GM20431 (cell line): ENCODE results near the gene NBAS.

Source experiments
- in situ Hi-C: fragments of 300-500 bp; cut with MseI, MboI; formaldehyde crosslinking; loops from one replicate; pipeline ENCODE4 v1.15.0; 2020; ENCODE audit warnings: low sequenced_read_pairs; ENCODE audit not compliant: unreplicated experiment

The NBAS gene

DNA sequence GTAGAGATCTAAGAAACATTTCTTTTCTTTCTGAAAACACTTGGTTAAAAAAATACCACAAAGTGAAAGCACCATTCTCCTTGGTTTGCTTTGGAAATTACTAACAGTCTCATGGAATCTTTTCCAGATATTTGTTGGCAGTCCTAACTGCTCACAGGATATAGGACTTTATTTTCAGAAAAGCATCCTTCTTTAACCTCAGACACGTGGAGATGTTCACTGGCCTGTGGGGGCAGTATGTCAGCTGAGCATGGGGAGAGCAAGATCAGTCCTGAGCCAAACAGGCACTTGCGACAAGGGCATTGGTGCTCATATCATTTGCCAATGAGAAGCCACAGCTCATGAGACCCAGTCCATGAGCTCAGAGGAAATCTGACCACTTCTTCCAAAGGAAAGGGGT, 371.9 kb downstream of the NBAS start:
- in situ Hi-C loops = no loop called here

DNA sequence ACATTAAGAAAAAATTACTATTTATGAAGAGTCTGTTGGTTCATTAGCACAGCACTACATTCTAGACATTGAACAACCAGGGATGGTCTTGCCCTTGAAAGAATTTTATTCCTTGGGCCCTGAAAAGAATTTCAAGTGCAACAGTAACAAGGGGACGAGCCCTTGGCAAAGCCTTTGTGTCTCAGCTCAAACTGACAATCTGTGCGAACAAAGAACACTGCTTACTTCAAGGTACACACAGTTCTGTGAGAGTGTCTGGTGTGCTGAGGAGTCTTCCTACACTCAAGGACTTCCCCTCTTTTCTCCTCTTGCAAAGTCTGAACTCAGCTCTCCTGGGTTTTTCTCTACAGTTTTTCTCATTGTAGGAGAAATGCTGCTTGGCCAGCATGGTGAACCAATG, 373.4 kb downstream of the NBAS start:
- in situ Hi-C loops = no loop called here

DNA sequence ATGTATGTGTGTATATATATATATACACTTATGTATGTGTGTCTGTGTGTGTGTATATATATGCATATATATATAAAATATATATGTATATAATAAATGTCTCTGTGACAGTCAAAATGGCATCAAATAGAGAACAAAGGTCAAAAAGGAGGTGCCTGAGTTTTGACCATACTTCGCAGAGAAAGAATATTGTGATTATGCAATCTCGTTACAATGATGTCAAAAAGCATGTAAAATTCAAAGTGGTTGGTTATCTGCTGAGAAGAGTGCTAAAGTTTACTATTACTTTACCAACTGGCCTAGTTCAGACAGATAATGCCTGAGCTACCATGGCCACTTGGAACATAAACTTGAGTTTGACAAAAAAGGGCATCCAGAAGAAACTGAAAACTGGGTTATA, 375.0 kb downstream of the NBAS start:
- in situ Hi-C loops = no loop called here

DNA sequence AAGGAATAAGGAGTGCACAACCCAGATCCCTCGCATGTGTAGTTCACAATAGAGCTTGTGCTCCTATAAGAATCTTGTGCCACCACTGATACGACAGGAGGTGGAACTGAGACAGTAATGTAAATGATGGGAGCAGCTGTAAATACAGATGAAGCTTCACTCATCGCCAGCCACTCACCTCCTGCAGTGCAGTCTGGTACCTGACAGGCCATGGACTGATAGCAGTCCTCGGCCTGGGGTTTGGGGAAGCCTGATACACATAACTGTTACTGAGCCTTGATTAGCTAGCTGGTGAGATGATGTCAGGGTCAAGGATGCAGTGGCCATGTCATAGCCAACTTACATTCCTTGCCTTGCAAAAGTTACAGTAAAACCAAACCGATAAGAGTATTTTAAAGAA, 376.6 kb downstream of the NBAS start:
- in situ Hi-C loops = no loop called here

DNA sequence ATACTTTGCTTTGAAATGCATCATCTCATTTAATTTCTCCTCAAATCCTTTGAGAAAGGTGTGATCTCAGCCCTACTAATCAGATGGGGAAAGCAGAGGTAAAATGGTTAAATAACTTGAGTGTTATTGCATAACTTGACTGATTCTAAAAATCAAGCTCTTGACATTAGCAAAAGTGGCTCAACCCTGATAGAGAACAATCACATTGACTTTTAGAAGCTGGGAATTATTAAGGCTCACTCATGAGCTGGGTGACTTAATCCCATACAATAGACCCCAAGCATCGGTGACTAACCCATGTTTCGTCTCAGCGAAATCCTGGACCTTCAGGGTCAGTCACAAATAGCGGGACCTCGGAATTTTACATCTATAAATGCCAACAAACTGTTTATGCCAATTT, 378.9 kb downstream of the NBAS start:
- in situ Hi-C loops = no loop called here

DNA sequence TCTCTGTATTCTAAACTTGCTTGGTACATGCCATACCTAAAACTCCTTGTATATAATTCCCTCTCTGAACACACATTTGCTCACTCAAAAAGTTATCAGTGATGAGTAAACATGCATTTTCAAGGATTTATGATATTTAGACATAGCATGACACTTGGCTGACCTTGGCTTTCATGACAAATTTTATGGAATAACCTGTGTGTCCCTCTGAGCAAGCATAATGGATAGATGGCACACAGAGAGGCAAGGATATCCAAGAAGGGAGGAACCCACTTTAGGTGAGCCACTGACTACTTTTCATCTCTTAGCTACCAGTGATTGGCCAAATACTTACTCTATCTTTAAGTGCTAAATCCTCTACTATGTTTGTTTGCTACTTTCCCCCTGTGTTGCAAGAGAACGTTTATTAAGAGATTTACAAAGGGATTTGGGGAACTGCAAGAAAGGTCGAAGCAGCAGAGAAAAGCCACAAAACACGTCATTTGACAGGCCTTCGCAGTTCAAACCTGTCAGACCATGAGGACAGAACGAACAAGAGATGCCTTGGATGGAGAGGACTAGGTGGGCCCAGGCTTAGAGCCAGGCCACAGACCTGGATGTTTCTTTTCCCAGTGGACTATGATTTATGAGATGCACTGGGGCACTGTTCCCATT, 379.9 kb downstream of the NBAS start:
- in situ Hi-C loops = no loop called here

DNA sequence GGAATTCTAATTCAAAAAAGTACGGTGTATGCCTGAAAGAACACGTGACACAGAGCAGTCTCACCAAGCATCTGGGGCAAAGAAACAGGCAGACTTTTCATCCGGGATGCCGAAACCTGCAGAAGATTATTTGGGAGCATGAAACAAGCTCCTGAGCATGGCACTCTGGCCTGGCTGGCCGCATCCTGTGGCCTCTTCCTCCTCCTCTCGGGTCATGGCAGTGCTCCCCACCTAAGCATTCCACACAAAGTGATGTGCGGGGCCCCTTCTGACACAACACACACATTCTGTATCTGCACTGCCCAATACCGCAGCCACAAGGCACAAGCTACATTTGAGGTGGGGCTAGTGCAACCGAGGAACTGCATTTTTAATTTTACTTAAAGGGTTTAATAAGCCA, 380.8 kb downstream of the NBAS start:
- in situ Hi-C loops = no loop called here

DNA sequence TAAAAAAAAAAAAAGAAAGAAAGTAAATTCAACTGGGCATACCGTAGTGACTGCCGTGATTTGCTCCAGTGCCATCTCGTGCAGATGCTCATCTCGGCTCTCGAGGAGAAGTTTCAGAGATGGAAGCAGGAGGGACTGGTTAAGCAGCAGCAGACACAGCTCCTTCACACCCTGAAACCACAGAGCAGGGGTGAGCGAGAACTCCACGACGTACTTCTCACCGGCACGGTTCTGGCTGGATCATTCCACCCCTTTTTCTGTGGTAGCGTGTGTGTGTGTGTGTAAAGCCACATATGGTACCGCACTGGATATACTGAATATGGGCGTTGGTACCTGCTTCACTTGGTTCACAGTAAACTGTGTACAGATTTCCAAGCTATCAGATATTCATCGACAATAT, 382.2 kb downstream of the NBAS start:
- in situ Hi-C loops = no loop called here

DNA sequence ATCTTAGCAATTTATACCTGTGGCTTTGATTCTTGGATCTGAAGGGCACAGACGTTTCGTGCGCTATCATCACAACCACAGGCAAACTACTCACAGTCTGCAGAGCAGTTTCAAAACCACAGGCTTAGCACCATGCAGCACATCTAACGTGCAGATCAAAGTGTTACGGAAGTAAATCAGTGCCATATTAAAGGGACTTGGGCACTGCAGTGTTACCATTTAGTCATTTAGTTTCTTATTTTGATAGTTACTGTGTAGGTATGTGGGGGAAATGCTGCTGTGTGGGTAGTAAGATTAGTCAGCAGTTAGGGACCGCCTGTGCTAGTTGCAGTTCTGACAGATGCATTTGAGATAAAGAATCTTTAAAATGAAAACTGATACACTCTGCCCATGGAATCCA, 384.0 kb downstream of the NBAS start:
- in situ Hi-C loops = no loop called here

DNA sequence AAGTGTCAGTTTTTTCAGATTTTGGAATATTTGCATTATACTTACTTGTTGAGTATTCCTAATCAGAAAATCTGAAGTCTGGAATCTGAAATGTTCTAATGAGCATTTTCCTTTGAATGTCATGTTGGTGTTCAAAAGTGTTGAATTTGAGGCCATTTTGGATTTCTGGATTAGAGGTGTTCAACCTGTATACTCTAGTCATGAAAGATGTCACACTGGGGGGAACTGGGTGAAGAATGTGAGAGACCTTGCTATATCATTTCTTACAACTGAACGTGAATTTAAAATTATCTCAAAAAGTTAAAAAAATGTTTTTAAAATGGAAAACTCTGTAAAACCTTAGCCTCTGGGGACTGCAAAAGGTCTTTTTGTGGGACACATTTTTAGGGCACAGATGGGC, 384.5 kb downstream of the NBAS start:
- in situ Hi-C loops = no loop called here

DNA sequence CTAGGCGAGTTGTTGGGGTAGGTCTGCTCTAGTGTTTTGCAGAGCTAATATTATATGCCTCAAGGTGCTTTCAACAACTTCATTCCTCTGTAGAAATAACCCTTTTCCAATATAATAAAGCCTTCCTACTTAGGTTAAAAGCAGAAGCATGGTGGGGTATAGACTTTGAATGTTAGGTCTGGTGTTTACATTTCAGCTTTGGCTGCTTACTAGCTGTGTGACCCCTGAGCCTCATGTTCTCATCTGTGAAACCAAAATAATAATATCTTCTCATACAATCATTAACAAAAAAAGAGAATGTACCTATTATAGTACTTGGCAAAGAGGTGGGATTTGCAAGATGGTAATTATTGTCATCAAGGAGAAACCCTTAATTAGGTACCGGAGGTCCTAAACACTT, 386.6 kb downstream of the NBAS start:
- in situ Hi-C loops = no loop called here

DNA sequence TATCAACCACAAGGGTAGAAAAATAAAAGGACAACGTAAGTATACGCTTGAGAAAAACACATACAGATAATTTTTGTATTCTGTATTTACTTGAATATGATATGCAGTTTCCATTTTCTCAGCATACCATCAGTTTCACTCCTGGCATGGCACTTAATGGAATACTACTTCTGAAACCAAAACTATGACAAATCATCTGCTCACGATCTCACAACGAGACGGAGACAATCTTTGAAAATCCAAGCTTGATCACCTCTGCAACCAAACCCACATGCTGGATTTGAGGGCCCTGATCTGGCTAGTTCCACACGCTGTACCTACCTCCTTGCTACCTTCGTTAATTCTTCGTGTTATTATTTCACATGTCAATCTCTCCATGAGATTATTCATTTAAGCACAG, 387.6 kb downstream of the NBAS start:
- in situ Hi-C loops = no loop called here

DNA sequence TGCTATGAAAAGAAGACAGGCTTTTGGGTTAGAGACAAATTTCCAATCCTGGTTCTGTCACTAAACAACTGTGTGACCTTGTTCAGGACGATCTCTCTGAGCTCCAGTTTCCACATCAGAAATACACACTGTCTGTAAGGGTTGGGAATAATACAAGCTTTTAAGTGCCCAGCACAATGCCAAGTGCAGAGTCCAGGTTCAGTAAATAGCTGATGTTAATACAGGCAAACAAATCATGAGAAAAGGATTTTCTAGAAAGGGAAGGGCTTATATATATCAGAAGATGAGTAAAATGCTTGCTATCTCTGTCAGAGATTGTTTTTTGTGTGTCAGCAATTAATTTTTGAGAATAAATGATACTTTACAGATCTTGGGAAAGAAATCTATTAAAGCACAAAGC, 388.3 kb downstream of the NBAS start:
- in situ Hi-C loops = no loop called here

DNA sequence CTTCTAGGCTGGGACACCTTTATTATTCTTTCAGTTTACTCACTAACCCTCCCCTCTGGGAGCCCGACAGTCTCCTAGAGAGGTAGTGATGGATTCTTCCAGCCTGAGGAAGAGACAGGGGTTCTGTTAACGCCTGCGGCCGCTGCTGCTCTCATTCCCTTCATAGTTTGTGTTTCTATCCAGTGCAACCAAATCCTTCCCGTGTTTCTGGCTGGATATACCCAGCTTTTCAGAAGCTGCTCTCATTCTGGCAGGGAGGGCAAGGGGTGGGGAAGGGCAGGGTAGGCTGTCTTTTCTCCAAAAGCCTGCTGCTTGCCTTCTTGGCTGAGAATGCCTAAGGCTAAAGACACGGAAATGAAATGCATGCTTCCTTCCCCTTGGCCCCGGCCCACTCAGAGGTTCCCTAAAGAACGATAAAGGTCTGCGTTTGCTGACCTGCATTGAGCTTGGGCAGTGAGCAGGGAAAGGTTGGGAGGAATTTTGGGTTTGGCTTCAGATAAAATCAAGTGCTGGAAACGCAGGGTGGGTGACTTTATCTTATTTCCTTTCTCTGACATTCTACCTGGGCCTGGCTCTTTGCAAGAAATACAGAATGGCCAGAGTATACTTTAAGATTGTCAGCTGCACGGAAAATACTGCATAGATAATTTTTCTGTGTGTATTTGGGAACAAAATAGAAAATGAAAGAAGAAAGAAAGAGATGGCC, 390.9 kb downstream of the NBAS start:
- in situ Hi-C loops = no loop called here

DNA sequence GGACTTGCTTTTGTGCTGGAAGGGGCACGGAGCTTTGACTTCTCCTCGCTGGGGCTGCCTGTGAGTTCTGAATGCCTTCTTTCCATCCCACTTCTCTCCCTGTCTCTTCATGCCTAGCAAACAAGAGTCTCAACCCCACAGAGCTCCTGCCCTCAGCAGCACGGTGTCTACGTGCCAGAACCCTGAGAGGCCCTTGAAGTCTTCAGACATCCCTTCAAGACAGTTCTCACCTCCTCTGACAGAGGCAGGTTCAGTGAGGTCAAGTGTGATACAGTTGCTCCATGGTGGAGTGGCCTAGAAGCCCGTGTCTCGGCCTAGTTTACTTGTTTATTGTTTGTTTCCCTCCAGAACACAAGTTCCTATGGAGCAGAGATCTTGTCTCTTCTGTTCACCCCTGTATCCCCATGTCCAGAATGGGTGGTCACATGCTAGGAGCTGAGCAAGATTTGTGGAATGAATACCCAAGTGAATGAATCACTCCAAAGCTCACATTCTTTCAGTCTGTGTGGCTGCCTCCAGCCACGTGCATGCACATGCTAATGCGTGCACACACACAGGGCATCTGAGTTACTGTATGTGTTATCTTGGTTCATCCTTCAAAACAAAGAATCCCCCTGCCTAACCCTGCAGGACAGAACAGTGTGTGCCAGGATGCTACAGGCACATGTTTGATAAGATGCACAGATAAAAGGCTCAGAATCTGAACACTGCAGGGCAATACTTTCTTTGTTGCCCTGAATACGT, 391.6 kb downstream of the NBAS start:
- in situ Hi-C loops = no loop called here

DNA sequence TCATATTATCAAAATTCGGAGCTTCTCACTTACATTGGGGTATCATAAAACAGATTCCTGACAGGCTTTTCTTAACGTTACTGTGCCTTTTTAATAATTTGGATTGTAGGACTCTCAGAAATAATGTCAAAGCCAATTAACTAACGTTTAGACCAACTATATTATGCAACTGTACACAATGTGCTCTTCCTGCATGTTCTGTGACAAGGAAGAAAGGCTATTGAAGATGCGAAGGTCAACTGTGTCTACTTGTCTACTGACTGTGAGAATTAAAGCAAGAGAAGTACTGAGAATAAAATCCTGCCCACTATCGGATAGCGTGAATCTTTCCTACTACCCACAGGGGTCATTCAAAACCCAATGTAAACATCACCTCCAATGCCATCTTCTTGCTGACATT, 393.0 kb downstream of the NBAS start:
- in situ Hi-C loops = no loop called here

DNA sequence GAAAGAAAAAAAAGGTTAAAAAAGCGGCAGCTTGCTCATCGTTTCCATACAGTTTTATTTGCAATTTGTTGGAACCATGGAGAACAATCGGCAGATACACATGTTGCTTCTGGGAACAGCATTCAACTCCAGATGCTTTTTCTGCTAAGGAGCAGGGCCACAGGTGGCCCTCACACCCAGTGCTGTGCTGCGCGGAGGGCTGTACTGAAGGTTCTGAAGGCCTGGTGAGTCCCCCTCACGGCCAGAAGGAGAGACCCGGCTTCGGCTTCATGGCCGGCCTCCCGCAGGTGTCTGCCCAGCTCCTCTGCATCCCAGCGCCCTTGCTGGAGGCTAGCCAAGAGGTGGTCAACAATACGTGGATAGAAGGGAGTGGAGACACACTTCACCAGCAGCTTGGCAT, 394.3 kb downstream of the NBAS start:
- in situ Hi-C loops = no loop called here

DNA sequence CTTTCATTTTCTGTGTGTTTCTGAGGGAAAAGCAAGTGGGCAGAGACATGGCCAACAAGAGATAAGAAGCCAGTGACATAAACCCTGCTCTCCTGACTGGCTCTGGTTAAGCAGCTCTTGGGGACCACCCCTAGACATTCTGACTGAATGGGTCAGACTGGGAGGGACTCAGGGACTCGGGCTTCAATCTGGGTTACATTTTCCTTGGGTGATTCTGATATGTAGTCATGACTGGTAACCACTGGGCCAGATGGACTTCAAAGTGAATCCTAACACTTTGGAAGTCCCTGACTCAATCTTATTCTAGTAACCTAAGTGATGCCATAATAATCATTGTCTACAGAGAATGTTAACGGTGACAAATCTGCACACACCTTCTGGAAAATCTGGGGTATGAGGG, 397.8 kb downstream of the NBAS start:
- in situ Hi-C loops = no loop called here

DNA sequence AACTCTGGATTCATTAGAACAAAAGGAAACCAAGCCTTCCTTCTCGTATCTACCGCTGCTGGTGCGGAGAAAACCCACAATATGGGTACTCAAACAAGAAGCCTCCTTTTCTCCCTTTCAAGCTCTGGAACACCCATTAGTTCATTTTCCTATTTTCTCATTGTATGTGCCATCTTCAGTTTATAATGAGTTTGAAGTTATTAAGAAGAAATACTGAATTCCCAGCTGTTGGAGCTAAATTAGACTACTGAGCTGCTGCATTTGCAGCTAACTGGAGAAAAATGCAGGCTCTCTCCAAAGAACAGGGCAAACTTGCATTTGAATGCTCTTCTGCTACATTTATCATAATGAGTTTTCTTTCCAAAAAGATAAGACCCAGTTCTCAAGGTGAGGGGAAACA, 398.5 kb downstream of the NBAS start:
- in situ Hi-C loops = no loop called here

DNA sequence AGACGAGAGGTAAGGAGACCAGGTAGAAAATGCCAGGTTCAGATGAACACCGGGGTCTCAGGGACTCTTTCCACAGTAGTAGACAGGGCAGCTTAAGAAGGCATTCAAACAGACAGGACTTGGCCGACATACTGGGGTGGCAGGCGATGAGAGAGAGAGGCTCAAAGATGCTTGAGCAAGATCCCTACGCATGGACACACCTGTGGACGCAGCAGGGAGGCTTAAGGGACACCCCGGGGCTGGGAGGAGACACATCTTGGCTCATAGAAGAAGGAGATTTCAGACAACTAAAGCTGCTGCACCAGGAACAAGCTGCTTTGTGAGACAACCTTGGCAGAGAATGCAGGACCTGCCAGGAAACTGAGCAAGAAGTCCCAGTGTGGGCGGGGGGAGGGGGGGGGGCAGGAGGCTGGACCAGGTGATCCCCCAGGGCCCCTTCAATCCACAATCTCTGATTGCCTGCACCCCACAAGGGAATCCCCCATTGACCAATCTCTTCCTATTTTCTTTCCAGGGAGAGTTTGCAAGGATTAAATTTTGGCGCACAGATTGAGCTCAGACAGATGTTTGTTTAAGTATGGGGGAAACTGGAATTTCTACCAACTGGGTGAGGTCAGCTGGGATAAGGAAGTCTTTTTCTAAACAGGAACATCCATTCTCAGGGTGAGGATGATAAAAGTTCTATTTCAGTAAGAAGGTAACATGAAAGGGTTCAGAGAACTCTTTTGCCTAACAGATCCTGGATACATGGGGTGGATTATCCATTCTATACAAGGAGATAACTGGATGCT, 400.7 kb downstream of the NBAS start:
- in situ Hi-C loops = no loop called here

DNA sequence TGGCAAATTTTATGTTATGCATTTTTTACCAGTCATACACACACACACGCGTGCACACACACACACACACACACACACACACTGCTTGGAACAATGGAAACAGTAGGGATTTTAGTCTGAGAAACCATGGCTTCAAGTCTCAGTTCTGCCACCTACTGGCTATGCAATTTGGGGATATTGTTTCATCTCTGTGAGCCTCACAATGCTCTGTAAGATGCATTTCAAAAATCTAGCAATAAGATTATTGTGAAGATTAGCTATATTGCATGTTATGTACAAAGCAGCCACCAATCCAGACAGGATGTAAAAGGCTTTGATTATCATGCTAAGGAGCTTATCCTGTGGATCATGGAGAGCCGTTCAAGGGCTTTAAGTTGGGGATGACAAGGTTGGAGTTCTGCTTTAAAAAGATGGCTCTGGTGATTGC, 401.4 kb downstream of the NBAS start:
- in situ Hi-C loops = no loop called here
